ENCODE results near the gene OXER1.

DNA sequence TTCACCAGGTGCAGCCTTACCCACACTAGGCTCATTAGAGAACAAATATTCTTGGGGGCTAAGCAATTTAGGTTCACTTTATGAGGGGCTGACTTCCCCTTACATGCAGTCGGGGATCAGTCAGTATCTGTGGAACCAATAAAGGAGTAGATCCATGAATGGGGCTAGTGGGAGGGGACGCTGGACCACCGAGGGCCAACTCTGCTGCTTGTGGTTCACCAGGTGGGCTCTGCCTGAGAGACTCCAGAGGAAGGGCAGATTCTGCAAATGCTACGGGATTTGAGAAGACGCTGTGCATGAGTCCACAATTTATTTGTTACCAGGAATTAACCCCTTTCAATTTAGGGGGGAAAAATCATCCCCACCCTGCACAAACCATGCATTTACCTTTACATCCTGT is 44.4 kb upstream of the OXER1 start:
- TF ChIP-seq, protein P1, sequence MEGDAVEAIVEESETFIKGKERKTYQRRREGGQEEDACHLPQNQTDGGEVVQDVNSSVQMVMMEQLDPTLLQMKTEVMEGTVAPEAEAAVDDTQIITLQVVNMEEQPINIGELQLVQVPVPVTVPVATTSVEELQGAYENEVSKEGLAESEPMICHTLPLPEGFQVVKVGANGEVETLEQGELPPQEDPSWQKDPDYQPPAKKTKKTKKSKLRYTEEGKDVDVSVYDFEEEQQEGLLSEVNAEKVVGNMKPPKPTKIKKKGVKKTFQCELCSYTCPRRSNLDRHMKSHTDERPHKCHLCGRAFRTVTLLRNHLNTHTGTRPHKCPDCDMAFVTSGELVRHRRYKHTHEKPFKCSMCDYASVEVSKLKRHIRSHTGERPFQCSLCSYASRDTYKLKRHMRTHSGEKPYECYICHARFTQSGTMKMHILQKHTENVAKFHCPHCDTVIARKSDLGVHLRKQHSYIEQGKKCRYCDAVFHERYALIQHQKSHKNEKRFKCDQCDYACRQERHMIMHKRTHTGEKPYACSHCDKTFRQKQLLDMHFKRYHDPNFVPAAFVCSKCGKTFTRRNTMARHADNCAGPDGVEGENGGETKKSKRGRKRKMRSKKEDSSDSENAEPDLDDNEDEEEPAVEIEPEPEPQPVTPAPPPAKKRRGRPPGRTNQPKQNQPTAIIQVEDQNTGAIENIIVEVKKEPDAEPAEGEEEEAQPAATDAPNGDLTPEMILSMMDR (IDR thresholded peaks at IDR 0.05) = no peak
- no peak for TF ChIP-seq ZFX (IDR thresholded peaks at IDR 0.05; ENCODE audit: borderline replicate concordance)

Measured in 22Rv1 (cell line).